ENCODE data around the gene CADM2.

DNA sequence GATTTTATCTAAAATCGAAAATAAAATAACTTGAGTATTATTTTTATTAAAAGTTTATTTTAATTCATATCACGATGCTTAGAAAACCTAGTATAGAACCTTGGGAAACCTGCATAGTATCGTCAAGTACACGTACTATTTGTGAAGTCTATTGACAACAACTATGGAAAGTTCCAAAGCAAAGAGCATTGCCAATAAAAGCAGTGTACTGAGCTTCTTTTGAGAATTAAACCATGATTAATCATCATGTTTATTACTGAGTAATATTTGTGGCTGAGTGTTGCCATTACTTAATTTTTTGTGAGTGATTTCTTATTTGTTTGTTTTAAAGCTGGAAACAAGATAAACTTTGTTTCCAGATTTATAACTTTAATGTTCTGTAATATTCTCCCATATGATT, 674.1 kb downstream of the CADM2 start:
- no peak for TF ChIP-seq EZH2 (IDR thresholded peaks at IDR 0.05; ENCODE audit: borderline replicate concordance, low read depth, low read length, poor library complexity, severe bottlenecking)
- no peak for TF ChIP-seq CTCF (conservative IDR thresholded peaks at IDR 0.05; ENCODE audit: low read depth, low read length)

Data from A673 (cell line).